Lung (tissue), 12 donors: ENCODE results near the gene NAPSA. TPM values are rescaled to one million over a fixed set of nuclear protein-coding genes. Genes with fewer than 3 reads are reported as not detected.

Source experiments
- ATAC-seq: fragments of 200-7000 bp; cut with Tn5 transposase; one replicate; pipeline ENCODE4 v1.9.1; 2020; ENCODE audit warnings: moderate number of reproducible peaks; ENCODE audit not compliant: insufficient read depth, low FRiP score
- DNase-seq, 3 donors: peaks; one replicate each; pipeline ENCODE4 v3.0.0-alpha.2; 2013 to 2017
- H3K27ac ChIP-seq, 2 donors: one replicate each; pipeline ENCODE4 v1.5.1; 2013; ENCODE audit warnings: mild to moderate bottlenecking in 2 of 2, moderate library complexity in 2 of 2, control low read depth in 1 of 2, inconsistent platforms in 1 of 2, low read depth in 1 of 2, low read length in 1 of 2
- H3K27me3 ChIP-seq, 3 donors: one replicate each; pipeline ENCODE4 v1.5.1; 2013; ENCODE audit warnings: low read length in 2 of 3; ENCODE audit not compliant: control insufficient read depth in 3 of 3, insufficient read depth in 3 of 3
- H3K36me3 ChIP-seq, 4 donors: one replicate each; pipeline ENCODE4 v1.5.1; 2013; ENCODE audit warnings: low read length in 4 of 4, mild to moderate bottlenecking in 1 of 4, moderate library complexity in 1 of 4; ENCODE audit not compliant: control insufficient read depth in 4 of 4, insufficient read depth in 4 of 4
- H3K4me1 ChIP-seq, 5 donors: one replicate each; pipeline ENCODE4 v1.5.1; 2013; ENCODE audit warnings: low read length in 5 of 5, mild to moderate bottlenecking in 2 of 5, moderate library complexity in 1 of 5; ENCODE audit not compliant: control insufficient read depth in 5 of 5, insufficient read depth in 5 of 5
- H3K4me3 ChIP-seq: one replicate; pipeline ENCODE4 v1.5.1; 2013; ENCODE audit warnings: mild to moderate bottlenecking, control low read depth, moderate library complexity
- H3K9ac ChIP-seq, 2 donors: one replicate each; pipeline ENCODE4 v1.5.1; 2013; ENCODE audit warnings: low read length in 2 of 2, control low read depth in 1 of 2; ENCODE audit not compliant: insufficient read depth in 1 of 2
- H3K9me3 ChIP-seq, 4 donors: one replicate each; pipeline ENCODE4 v1.5.1; 2013; ENCODE audit warnings: low read length in 3 of 4, mild to moderate bottlenecking in 1 of 4, moderate library complexity in 1 of 4; ENCODE audit not compliant: control insufficient read depth in 4 of 4, insufficient read depth in 3 of 4
- CTCF ChIP-seq: IDR thresholded peaks from 2 replicates; pipeline ENCODE4 v1.5.1; 2012; ENCODE audit warnings: mild to moderate bottlenecking; ENCODE audit errors: control extremely low read depth, extremely low read depth
- WGBS, 2 donors: extraction: QIAGEN DNeasy Blood & Tissue Kit; methylation state at CpG; one replicate each; pipeline ENCODE4 v1.1.7; 2013; 5-methylcytosine and 5-hydroxymethylcytosine counted together
- polyA plus RNA-seq, 2 donors: library from polyadenylated mRNA; stranded (reverse); fragments of 200-250 nt; gene quantifications; one replicate each; pipeline ENCODE4 v1.2.1, GENCODE V29; 2013
- total RNA-seq, 2 donors: library from RNA; depleted of rRNA in 1 of 2; stranded (reverse); fragments of >200 nt in 1 of 2; gene quantifications; one replicate each; pipeline ENCODE4 v1.2.1, GENCODE V29; 2014 to 2021
- donor health status: control.
- donor health status: control.
- donor health status: Bipolar disorder and iron deficiency.
- donor health status: healthy.
- donor health status: DM: yes; HTN: yes; CAD: no.

Gene NAPSA
- total and polyA plus RNA-seq, 4 donors = 655 to 2,584 (median 1,433) TPM

- WGBS, 2 donors = 2% methylated on average over 61 to 67 of the region's 67 CpGs
- Histone ChIP-seq H3K9me3 (no peaks in the 10 kb centered on the region), H3K27ac (peak within 1 kb of the TSS; percentile 98), H3K27me3 (no peaks in the 10 kb centered on the region), H3K36me3 (peaks cover 3 to 37% (median 16%) of the 10 kb centered on the region in 4 donors), H3K4me1 (peaks cover 0 to 22% (median 2%) of the 10 kb centered on the region in 5 donors), H3K9ac (peak within 1 kb of the TSS; percentile 77 to 89), H3K4me3 (peak within 1 kb of the TSS; percentile 80)
- peak; percentile 96 to 99 (median 98) for DNase-seq
- ATAC-seq = peak; percentile 91
- TF ChIP-seq CTCF = no peak
Observed at GRCh38 chr19:50376166-50377050, 11.0 kb upstream of the NAPSA start, which contains the start of gene NR1H2. TSS of gene NR1H2 (plus strand) at chr19:50376457. CDS start at chr19:50377606, 1,149 bp downstream.

- no peak overlapping the region for H3K4me3 ChIP-seq
- TF ChIP-seq CTCF = no peak
- ATAC-seq = no peak
- H3K4me1 ChIP-seq = peaks cover 0 to 10% (median 2%) of the 10 kb centered on the region in 5 donors
- peak overlapping the region in 1 of 2 donors; percentile 72 for H3K27ac ChIP-seq
- no peak for DNase-seq
- no peaks in the 10 kb centered on the region for H3K27me3 ChIP-seq
- 58 to 59% methylated on average over 10 of the region's 10 CpGs for WGBS, 2 donors
- H3K9me3 ChIP-seq = no peaks in the 10 kb centered on the region
- H3K9ac ChIP-seq = no peak overlapping the region
- no peaks in the 10 kb centered on the region for H3K36me3 ChIP-seq
Observed at GRCh38 chr19:50371914-50372475, 6.6 kb upstream of the NAPSA start.

- Histone ChIP-seq H3K36me3 (no peaks in the 10 kb centered on the region), H3K9ac (peak overlapping the region in 1 of 2 donors; percentile 85), H3K27me3 (no peaks in the 10 kb centered on the region), H3K4me3 (peak overlapping the region; percentile 60), H3K27ac (peak overlapping the region; percentile 59 to 95), H3K4me1 (peaks cover 0 to 10% (median 2%) of the 10 kb centered on the region in 5 donors), H3K9me3 (no peaks in the 10 kb centered on the region)
- 7 to 14% methylated on average over 34 of the region's 34 CpGs for whole genome bisulfite sequencing, 2 donors
- DNase-seq = peak; percentile 89 to 96 (median 90)
- peak; percentile 74 for TF ChIP-seq CTCF
- ATAC-seq = peak; percentile 79
Observed at GRCh38 chr19:50368649-50369570, 3.5 kb upstream of the NAPSA start.
